Neural cell (in vitro differentiated cells): ENCODE measurements around the gene MUSK.

Source experiments
- CTCF ChIP-seq: fragments of 450-650 bp; IDR thresholded peaks from 2 replicates; pipeline ENCODE4 v1.5.1; 2014; ENCODE audit warnings: antibody characterized with exemption, mild to moderate bottlenecking, moderate library complexity; ENCODE audit not compliant: poor library complexity, severe bottlenecking
- EP300 ChIP-seq: fragments of 450-650 bp; conservative IDR thresholded peaks from 2 replicates; pipeline ENCODE4 v1.6.1; 2014; ENCODE audit warnings: antibody characterized with exemption, mild to moderate bottlenecking, moderate library complexity; ENCODE audit not compliant: poor library complexity, severe bottlenecking
- EZH2 ChIP-seq: fragments of 200-600, 300-800 bp; shearing (Covaris generic), sonication (generic); IDR thresholded peaks from 2 replicates; pipeline ENCODE4 v1.6.1; 2014; ENCODE audit warnings: antibody characterized with exemption, low read length, borderline replicate concordance, mild to moderate bottlenecking; ENCODE audit not compliant: insufficient read depth, poor library complexity, severe bottlenecking
- MXI1 ChIP-seq: fragments of 450-650 bp; conservative IDR thresholded peaks from 2 replicates; pipeline ENCODE4 v1.6.1; 2014; ENCODE audit warnings: antibody characterized with exemption, mild to moderate bottlenecking; ENCODE audit not compliant: poor library complexity, severe bottlenecking
- POLR2AphosphoS5 ChIP-seq: IDR thresholded peaks from 2 replicates; pipeline ENCODE4 v1.6.1; 2012
- RAD21 ChIP-seq: fragments of 450-650 bp; conservative IDR thresholded peaks from 2 replicates; pipeline ENCODE4 v1.6.1; 2014; ENCODE audit warnings: antibody characterized with exemption, mild to moderate bottlenecking, moderate library complexity
- TAF1 ChIP-seq: IDR thresholded peaks from 2 replicates; pipeline ENCODE4 v1.6.1; 2012; ENCODE audit warnings: low read depth

- TF ChIP-seq RAD21 (no peak), CTCF (no peak), POLR2AphosphoS5 (no peak), TAF1 (no peak), EP300 (no peak), EZH2 (no peak), MXI1 (no peak)
Observed at GRCh38 chr9:110830495-110830894, 161.9 kb downstream of the MUSK start.
